ENCODE data around the gene TENM3. TPM values are rescaled to one million over a fixed set of nuclear protein-coding genes. Genes with fewer than 3 reads are reported as not detected.

TENM3 gene
- total and polyA plus RNA-seq, 10 of the 15 experiments (the other 5 are each of a cell fraction or from before 2014, with no cell fraction given), result 0.01 to 1.7 (median 0.08) TPM; not detected in 2

DNA sequence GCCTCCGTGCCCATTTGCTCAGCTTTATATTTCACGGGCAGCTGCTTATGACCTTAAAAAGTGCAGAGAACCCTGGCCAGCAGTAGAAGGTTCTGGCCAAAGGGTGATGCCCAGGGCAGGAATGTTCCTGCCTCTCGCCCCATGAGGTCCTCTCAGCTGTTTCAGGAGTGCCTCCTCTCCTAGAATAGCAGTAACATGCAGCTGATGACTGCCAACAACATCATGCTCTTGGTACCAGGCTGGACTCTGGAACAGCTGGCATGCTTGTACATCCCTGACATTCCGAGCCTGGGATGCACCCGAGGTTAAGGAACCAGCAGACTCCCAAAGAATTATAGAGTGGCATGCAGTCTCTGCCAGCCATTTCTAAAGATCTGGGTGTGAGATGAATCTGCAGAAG lies 11.7 kb upstream of the TENM3 start (continued):
- TF ChIP-seq, protein P1, sequence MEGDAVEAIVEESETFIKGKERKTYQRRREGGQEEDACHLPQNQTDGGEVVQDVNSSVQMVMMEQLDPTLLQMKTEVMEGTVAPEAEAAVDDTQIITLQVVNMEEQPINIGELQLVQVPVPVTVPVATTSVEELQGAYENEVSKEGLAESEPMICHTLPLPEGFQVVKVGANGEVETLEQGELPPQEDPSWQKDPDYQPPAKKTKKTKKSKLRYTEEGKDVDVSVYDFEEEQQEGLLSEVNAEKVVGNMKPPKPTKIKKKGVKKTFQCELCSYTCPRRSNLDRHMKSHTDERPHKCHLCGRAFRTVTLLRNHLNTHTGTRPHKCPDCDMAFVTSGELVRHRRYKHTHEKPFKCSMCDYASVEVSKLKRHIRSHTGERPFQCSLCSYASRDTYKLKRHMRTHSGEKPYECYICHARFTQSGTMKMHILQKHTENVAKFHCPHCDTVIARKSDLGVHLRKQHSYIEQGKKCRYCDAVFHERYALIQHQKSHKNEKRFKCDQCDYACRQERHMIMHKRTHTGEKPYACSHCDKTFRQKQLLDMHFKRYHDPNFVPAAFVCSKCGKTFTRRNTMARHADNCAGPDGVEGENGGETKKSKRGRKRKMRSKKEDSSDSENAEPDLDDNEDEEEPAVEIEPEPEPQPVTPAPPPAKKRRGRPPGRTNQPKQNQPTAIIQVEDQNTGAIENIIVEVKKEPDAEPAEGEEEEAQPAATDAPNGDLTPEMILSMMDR (IDR thresholded peaks at IDR 0.05 in 2 of 3, conservative IDR thresholded peaks at IDR 0.05 in 1 of 3; ENCODE audit: control insufficient read depth in 2 of 3, extremely low read depth in 1 of 3, insufficient read depth in 1 of 3, low read depth in 3 of 3, low read length in 3 of 3), result no peak
- TF ChIP-seq, protein P2, sequence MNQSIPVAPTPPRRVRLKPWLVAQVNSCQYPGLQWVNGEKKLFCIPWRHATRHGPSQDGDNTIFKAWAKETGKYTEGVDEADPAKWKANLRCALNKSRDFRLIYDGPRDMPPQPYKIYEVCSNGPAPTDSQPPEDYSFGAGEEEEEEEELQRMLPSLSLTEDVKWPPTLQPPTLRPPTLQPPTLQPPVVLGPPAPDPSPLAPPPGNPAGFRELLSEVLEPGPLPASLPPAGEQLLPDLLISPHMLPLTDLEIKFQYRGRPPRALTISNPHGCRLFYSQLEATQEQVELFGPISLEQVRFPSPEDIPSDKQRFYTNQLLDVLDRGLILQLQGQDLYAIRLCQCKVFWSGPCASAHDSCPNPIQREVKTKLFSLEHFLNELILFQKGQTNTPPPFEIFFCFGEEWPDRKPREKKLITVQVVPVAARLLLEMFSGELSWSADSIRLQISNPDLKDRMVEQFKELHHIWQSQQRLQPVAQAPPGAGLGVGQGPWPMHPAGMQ (IDR thresholded peaks at IDR 0.05; ENCODE audit: borderline replicate concordance), result no peak
- TF ChIP-seq, protein P3, sequence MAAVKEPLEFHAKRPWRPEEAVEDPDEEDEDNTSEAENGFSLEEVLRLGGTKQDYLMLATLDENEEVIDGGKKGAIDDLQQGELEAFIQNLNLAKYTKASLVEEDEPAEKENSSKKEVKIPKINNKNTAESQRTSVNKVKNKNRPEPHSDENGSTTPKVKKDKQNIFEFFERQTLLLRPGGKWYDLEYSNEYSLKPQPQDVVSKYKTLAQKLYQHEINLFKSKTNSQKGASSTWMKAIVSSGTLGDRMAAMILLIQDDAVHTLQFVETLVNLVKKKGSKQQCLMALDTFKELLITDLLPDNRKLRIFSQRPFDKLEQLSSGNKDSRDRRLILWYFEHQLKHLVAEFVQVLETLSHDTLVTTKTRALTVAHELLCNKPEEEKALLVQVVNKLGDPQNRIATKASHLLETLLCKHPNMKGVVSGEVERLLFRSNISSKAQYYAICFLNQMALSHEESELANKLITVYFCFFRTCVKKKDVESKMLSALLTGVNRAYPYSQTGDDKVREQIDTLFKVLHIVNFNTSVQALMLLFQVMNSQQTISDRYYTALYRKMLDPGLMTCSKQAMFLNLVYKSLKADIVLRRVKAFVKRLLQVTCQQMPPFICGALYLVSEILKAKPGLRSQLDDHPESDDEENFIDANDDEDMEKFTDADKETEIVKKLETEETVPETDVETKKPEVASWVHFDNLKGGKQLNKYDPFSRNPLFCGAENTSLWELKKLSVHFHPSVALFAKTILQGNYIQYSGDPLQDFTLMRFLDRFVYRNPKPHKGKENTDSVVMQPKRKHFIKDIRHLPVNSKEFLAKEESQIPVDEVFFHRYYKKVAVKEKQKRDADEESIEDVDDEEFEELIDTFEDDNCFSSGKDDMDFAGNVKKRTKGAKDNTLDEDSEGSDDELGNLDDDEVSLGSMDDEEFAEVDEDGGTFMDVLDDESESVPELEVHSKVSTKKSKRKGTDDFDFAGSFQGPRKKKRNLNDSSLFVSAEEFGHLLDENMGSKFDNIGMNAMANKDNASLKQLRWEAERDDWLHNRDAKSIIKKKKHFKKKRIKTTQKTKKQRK (IDR thresholded peaks at IDR 0.05; ENCODE audit: low read depth, low read length), result no peak

DNA sequence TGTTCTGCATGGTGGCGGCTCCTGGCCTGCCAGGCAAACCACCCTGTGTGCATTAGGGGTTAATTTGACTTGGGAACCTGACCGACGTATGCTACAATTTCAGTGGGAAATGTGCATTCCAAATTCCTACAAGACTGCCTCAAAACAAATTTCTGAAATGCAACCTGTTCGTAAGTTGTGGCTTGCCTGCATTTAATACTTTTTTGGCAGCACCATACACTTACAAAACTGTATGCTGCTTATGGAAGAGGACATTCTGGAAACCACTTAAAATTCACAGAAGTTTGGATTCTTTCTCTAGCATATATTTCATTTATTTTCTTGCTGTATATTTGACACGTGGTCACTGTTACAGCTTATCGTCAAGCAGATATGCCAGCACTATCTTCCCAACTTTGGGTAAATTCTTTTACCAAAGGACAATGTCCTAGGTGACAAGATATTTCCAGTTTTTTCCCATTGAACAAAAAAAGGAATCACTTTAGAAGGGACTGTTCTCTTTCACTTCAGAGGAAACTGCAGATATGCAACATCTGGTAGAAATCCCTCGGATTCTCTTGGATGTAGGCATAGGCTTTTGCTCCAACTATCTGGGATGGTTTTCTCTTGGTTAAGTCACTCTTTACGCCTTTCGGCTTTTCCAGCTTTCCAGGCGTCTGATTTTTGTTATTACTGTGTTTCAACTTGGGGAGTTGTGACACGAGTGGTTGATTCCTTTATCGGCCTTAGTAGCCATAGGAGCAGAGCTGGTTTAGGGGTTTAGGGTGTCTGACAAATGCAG lies 9.7 kb upstream of the TENM3 start:
- ATAC-seq, result no peak
- intact Hi-C loops (cut with micrococcal nuclease; ENCODE audit: unreplicated experiment), result no loop called here
- H2AFZ ChIP-seq (ENCODE audit: control insufficient read depth, low read depth, low read length), result no peak overlapping the region
- no peak overlapping the region for H3K27ac ChIP-seq (ENCODE audit: control insufficient read depth, insufficient read depth)
- H3K4me3 ChIP-seq, result no peak overlapping the region
- H3K4me2 ChIP-seq (ENCODE audit: control insufficient read depth, insufficient read depth), result no peak overlapping the region
- ChIA-PET SMC1A (ENCODE audit: uncharacterized antibody, unreplicated experiment) (no interaction called here), POLR2A (no interaction called here), RAD21 (ENCODE audit: unreplicated experiment) (no interaction called here), CTCF (no interaction called here)
- H3K36me3 ChIP-seq (ENCODE audit: control insufficient read depth in 2 of 2, insufficient read depth in 2 of 2, low read length in 1 of 2), result no peaks in the 10 kb centered on the region
- no TSS peak for BruUV-seq (replicated peaks)
- H3K4me1 ChIP-seq (ENCODE audit: control insufficient read depth, insufficient read depth, low read length), result no peaks in the 10 kb centered on the region
- no peak for DNase-seq (ENCODE audit: low read depth, low spot score)
- WGBS (ENCODE audit: insufficient coverage, insufficient replicate concordance, low lambda C conversion rate, missing lambda C conversion rate), result 47% methylated on average over 12 of the region's 12 CpGs
- no peaks in the 10 kb centered on the region for H3K27me3 ChIP-seq (replicated peaks in 1 of 2; ENCODE audit: control insufficient read depth in 2 of 2, insufficient read depth in 2 of 2, low read length in 1 of 2)
- H3K79me2 ChIP-seq (ENCODE audit: control insufficient read depth, insufficient read depth, low read length), result no peaks in the 10 kb centered on the region
- H4K20me1 ChIP-seq (ENCODE audit: control insufficient read depth, insufficient read depth), result no peaks in the 10 kb centered on the region
- no peak overlapping the region for H3K9ac ChIP-seq (ENCODE audit: control insufficient read depth, insufficient read depth, low read length)
- no peak for FAIRE-seq
- no peaks in the 10 kb centered on the region for H3K9me3 ChIP-seq (replicated peaks; ENCODE audit: control insufficient read depth, insufficient read depth, low read length)
- no peak for TF ChIP-seq NFYA (IDR thresholded peaks at IDR 0.05; ENCODE audit: borderline replicate concordance, low read depth, low read length)
- in situ Hi-C loops (cut with MboI), result no loop called here

All from GM12878 (cell line).